ENCODE measurements around the gene SLC52A3.
"Not testable (repeated sequence)": the region's sequence is repeated elsewhere in the genome, so short reads cannot be mapped to it uniquely, and the experiment has no call there.

The SLC52A3 gene

DNA sequence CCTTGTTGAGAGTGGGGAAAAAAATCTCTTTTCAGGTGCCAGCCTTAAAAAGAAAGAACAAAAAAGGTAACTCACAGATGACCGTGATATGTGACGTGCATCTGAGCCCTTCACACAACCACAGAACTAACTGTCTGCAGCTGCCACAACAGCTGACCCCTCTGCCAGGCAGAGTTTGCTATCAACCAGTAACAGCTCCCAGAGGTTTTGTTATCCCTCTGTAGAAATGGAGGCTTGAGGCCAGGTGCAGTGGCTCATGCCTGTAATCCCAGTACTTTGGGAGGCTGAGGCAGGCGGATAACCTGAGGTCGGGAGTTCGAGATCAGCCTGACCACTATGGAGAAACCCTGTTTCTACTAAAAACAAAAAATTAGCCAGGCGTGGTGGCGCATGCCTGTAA lies 42.8 kb downstream of the SLC52A3 start:
- DNase-seq: no peak

DNA sequence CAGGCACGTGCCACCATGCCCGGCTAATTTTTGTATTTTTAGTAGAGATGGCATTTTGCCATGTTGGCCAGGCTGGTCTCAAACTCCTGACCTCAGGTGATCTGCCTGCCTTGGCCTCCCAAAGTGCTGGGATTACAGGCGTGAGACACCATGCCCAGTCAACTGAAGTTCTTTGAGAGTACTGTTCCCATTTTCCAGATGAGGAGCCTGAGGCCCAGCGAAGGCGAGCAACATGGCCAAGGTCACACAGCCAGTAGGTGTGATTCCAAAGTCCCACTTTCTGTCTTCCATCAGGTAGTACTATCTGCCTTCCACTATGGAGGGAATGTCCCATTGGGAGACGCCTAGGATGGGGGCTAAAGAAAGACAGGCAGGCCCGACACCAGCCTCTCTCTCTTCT lies 43.5 kb downstream of the SLC52A3 start:
- not testable (repeated sequence) for DNase-seq

DNA sequence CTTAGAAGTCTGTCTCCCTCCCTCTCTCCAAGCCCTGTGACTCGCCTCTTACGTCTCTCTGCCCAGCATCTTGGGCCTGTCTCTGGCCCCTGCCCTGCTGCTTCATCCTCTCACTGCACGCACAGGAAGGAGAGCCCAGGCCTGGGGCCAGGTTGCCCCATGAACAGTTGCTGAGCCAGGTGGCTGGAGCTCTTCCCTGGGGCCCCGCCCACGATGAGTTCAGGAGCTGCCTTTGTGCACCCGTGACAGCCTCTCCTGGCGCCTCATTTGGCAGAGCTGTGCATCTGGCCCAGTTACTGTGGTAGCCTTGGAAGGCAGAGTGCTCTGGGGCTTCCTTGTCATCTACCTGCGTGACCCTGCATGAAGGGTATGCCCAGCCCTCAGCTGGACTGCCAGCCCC lies 44.5 kb downstream of the SLC52A3 start:
- no peak for DNase-seq

DNA sequence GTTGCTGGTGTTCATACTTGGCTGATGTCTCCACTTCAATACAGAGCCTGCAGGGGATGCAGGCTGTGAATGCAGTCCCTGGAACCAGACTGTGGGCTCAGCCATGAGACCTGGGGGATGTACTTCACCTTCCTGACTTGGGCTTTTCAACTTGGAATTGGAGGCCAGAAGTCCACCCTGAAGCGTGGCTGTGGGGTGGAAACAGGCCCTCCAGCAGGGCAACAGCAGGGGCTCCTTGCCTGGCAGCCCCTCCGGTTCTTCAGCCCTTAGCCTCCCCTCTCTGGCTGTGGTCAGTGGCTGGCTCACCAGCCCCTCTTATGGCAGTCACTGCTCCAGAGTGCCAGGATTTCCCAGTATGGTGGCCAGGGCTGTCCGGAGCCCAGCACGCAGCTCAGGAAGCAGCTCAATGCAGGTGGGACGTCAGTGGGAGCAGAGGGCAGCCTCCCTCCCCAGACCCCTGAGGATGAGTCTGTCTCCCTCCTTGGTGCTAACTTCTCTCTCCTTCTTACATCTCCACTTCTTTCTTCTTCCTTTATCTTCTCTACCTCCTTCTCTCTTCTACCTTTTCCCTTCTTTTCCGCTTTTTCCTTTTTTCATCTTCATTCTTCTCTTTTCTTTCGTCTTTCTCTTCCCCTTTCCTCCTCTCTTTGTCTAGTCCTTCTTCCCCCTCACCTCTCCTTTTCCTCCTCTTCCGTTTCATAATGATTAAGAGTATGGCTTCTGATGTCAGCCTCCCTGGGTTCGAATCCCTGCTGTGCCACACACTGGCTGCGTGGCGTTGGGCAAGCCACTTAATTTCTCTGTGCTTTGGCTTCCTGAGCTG lies 45.3 kb downstream of the SLC52A3 start:
- DNase-seq: no peak

DNA sequence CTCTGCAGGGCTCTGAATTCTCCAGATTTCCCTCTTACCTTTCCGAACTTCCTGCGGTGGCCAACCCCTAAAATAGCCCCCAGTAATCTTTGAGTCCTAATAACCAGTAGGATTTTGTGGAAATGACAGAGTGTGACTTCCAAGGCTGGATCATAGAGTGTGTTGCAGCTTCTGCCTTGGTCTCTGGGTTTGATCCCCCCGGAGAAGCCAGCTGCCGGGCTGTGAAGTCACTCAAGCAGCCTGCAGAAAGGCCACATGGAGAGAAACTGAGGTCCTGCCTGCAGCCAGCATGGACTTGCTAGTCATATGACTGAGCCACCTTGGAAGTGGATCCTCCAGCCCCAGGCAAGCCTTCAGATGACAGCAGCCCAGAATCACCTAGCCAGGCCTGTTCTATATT lies 46.4 kb downstream of the SLC52A3 start:
- DNase-seq: no peak

DNA sequence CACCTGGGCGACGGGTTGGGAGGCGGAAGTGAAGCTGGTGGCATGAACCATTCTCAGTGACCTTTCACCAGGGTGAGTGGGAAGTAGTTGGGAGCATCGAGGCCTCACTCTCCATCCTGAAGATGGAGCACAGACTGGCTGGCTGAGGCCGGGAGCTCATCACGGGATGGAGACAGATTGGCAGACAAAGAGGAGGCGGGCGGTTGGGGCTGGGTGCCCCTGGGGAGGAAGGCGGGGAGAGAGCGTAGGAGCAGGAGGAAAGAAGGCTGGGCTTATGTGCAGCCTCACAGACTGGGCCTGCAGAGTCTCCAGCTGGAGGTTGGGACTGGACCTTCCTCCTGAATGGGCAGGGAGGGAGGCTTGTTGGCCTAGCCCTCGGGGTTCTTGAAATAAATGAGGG lies 48.5 kb downstream of the SLC52A3 start:
- DNase-seq: no peak

DNA sequence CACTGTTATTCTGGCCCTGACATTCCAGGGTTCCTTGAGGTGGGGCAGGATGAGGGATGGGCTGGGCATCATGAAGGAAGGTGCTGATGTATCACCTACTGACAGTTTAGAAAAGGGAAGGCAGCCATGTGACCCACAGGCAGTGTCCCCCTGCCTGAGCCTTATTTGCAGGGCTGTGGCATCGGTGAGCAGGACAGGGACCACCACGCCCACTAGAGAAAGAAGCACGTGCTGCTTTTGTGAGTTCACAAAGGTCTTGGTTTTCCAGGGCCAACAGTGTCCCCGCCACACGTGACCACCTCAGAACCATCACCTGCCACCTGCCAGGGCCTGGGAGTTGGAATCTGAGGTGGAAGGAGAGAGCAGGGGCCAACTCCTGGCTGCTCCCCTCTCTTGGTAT lies 49.2 kb downstream of the SLC52A3 start:
- DNase-seq: no peak

DNA sequence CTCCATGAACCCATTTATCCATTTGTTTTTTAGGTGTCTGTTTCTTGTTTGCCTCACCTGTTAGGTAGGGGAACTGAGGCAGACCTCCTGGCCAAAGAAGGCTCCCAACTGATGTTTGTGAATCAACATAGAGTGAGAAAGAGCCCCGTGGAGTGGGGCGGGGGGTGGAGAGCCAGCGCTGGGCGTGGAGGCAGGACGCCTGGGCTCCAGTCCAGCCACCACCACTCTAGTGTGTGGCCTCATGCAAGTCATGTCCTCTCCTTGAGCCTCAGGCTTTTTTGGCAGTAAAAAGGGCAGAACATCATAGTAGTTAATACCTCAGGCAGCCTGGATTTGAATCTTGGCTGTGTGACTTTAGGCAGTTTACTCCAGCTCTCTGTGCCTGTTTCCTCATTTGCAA lies 50.5 kb downstream of the SLC52A3 start:
- DNase-seq: no peak

DNA sequence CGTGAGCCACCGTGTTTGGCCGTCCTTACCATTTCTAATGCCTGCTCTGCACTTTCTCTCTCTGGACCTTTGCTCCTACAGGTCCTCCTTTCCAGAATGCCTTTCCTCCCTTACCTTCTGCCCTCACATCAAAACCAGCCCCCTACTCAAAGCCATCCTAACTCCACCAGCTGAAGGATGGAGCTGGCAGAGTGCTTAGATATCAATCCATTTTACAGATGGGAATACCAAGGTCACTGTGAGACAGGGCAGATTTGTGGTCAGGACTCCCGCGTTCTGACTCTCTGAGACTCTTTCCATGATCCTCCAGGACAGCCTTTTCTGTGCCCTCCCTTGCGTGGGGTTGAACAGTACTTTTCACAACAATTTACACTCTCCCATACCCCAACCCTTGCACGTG lies 51.0 kb downstream of the SLC52A3 start:
- no peak for DNase-seq

DNA sequence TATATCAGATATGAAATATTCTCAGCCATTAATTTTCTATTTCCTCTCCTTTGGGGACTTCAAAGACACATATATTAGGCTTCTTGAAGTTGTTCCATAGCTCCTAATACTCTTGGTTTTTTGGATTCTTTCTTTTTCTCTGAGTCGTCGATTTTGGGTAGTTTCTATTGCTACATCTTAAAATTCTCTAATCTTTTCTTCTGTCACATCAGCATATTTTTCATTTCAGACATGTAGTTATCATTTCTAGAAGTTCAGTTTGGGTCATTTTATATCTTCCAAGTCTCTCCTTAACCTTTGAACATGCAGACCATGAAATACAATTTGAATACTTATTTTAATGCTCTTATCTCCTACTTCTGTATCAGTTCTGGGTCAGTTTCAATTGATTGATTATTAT lies 53.8 kb downstream of the SLC52A3 start:
- no peak for DNase-seq

DNA sequence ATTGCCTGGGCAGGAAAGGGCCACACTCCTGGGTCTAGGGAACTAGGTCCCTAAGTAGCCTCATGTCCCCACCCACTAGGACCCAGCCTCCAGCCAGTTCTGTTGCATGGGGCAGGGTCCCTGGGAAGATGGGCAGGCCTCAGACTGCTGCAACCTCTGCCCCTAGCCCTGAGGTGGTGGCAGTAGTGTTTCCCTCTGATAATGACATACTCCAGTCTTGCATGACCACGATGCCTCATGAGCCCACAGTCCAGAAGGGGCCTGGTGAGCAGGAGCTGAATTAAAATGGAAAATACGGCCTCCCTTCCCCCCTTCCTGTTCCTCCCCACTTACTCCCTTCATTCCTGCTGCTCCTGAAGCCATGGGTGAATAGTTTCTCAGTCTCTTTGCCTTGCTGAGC lies 56.7 kb downstream of the SLC52A3 start:
- DNase-seq: no peak

DNA sequence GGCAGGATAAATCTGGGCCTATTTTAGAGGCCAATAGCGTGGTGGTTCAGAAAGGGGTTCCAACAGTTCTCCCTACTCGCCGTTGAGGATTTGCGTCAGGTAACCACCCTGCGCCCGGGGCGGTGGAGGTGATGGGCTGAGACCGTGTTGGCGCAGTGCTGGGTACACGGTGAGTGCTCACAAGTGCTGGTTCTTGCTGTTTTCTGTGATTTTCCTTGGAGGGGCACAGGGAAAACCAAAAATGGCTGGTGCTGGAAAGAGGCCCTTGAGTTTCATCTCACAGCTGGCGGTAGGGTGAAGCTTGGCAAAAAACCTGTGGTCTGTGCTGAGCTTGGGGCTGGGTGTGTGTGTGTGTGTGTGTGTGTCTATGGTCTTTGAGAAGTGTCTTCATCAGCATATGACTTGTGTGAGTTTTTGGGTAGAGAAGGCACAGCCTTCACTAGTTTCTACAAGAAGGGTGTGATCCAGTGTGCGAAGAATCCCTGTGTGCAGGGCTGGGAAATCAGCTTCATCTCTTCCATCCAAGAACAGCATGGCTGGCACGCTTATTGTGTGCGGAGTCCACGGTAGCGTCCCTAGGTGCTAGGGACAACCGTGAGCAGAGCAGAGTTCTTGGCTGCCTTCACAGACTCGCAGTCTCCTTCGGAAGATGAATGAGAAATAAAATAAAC lies 57.4 kb downstream of the SLC52A3 start:
- no peak for DNase-seq
